H9 (cell line): ENCODE data around the gene PRF1. TPM values are rescaled to one million over a fixed set of nuclear protein-coding genes. Genes with fewer than 3 reads are reported as not detected.

ENCODE experiments used
- DNase-seq: peaks from one replicate; pipeline ENCODE4 v3.0.0-alpha.2; 2017
- H2AFZ ChIP-seq: one replicate; pipeline ENCODE4 v1.6.1; 2013; ENCODE audit warnings: mild to moderate bottlenecking, low read length, control low read depth, moderate library complexity
- H2AK5ac ChIP-seq: 2 replicates; pipeline ENCODE4 v1.6.1; 2013; ENCODE audit warnings: low read length, control low read depth, mixed read lengths; ENCODE audit not compliant: insufficient read length
- H2BK120ac ChIP-seq: one replicate; pipeline ENCODE4 v1.6.1; 2013; ENCODE audit warnings: low read depth, mild to moderate bottlenecking, low read length, control low read depth, inconsistent platforms; ENCODE audit not compliant: poor library complexity, severe bottlenecking
- H2BK12ac ChIP-seq: 2 replicates; pipeline ENCODE4 v1.6.1; 2013; ENCODE audit warnings: low read length, control low read depth, mixed read lengths, low read depth; ENCODE audit not compliant: insufficient read length
- H2BK15ac ChIP-seq: 2 replicates; pipeline ENCODE4 v1.6.1; 2013; ENCODE audit warnings: low read depth, low read length, control low read depth
- H2BK20ac ChIP-seq: one replicate; pipeline ENCODE4 v1.6.1; 2013; ENCODE audit warnings: low read depth, mild to moderate bottlenecking, low read length, control low read depth, inconsistent platforms; ENCODE audit not compliant: poor library complexity, severe bottlenecking
- H2BK5ac ChIP-seq: 2 replicates; pipeline ENCODE4 v1.6.1; 2013; ENCODE audit warnings: low read length, control low read depth, mixed read lengths; ENCODE audit not compliant: insufficient read length
- H3K14ac ChIP-seq: 2 replicates; pipeline ENCODE4 v1.6.1; 2013; ENCODE audit warnings: low read length, control low read depth; ENCODE audit not compliant: insufficient read depth
- H3K18ac ChIP-seq: 2 replicates; pipeline ENCODE4 v1.6.1; 2013; ENCODE audit warnings: low read depth, mild to moderate bottlenecking, mixed read lengths, low read length, control low read depth; ENCODE audit not compliant: insufficient read length
- H3K23ac ChIP-seq: 2 replicates; pipeline ENCODE4 v1.6.1; 2013; ENCODE audit warnings: low read length, control low read depth, mixed read lengths, low read depth; ENCODE audit not compliant: insufficient read length
- H3K23me2 ChIP-seq: 2 replicates; pipeline ENCODE4 v1.6.1; 2013; ENCODE audit warnings: low read depth, mild to moderate bottlenecking, mixed read lengths, low read length, control low read depth; ENCODE audit not compliant: insufficient read length, poor library complexity, severe bottlenecking
- H3K27ac ChIP-seq: 2 replicates; pipeline ENCODE4 v1.5.1; 2013; ENCODE audit warnings: low read length, control low read depth, mixed read lengths, low read depth; ENCODE audit not compliant: insufficient read length
- H3K27me3 ChIP-seq: 2 replicates; pipeline ENCODE4 v1.6.1; 2013; ENCODE audit warnings: low read length, control low read depth, inconsistent platforms; ENCODE audit not compliant: insufficient read depth
- H3K4ac ChIP-seq: 2 replicates; pipeline ENCODE4 v1.6.1; 2013; ENCODE audit warnings: low read depth, mild to moderate bottlenecking, control low read depth, inconsistent platforms, low read length, moderate library complexity
- H3K4me1 ChIP-seq: 2 replicates; pipeline ENCODE4 v1.6.1; 2013; ENCODE audit warnings: low read length, control low read depth, inconsistent platforms; ENCODE audit not compliant: insufficient read depth
- H3K4me2 ChIP-seq: 2 replicates; pipeline ENCODE4 v1.6.1; 2013; ENCODE audit warnings: low read length, control low read depth, mixed read lengths; ENCODE audit not compliant: insufficient read length, insufficient read depth
- H3K56ac ChIP-seq: 2 replicates; pipeline ENCODE4 v1.6.1; 2013; ENCODE audit warnings: low read depth, mild to moderate bottlenecking, mixed read lengths, low read length, control low read depth; ENCODE audit not compliant: insufficient read length
- H3K79me1 ChIP-seq: 2 replicates; pipeline ENCODE4 v1.6.1; 2013; ENCODE audit warnings: low read depth, mild to moderate bottlenecking, moderate library complexity, low read length, control low read depth, inconsistent platforms; ENCODE audit not compliant: insufficient read depth, poor library complexity, severe bottlenecking
- H3K79me2 ChIP-seq: 2 replicates; pipeline ENCODE4 v1.6.1; 2013; ENCODE audit warnings: low read length, control low read depth, inconsistent platforms; ENCODE audit not compliant: insufficient read depth
- H3K9ac ChIP-seq: 2 replicates; pipeline ENCODE4 v1.6.1; 2013; ENCODE audit warnings: low read length, control low read depth, mixed read lengths; ENCODE audit not compliant: insufficient read length; ENCODE audit errors: extremely low read depth
- H3K9me3 ChIP-seq: one replicate; pipeline ENCODE4 v1.6.1; 2013; ENCODE audit warnings: low read depth, low read length, inconsistent platforms; ENCODE audit not compliant: control insufficient read depth
- H3T11ph ChIP-seq: one replicate; pipeline ENCODE4 v1.6.1; 2013; ENCODE audit warnings: mild to moderate bottlenecking, low read length, control low read depth, inconsistent platforms
- H4K20me1 ChIP-seq: one replicate; pipeline ENCODE4 v1.6.1; 2013; ENCODE audit not compliant: control insufficient read depth, insufficient read length, insufficient read depth
- H4K5ac ChIP-seq: 2 replicates; pipeline ENCODE4 v1.6.1; 2013; ENCODE audit warnings: low read depth, mild to moderate bottlenecking, mixed read lengths, low read length, control low read depth; ENCODE audit not compliant: insufficient read length
- H4K8ac ChIP-seq: replicated peaks from 2 replicates; pipeline ENCODE4 v1.6.1; 2013; ENCODE audit warnings: low read length, control low read depth, mixed read lengths, low read depth; ENCODE audit not compliant: insufficient read length
- H4K91ac ChIP-seq: 2 replicates; pipeline ENCODE4 v1.6.1; 2013; ENCODE audit warnings: low read depth, mild to moderate bottlenecking, moderate library complexity, mixed read lengths, low read length, control low read depth; ENCODE audit not compliant: insufficient read length
- H3K27ac Mint-ChIP-seq, 3 experiments: 2 replicates in 2 of 3; 3 replicates in 1 of 3; pipeline ENCODE4 v1.8.0; 2020 to 2021; ENCODE audit warnings: mixed read lengths in 3 of 3, mild to moderate bottlenecking in 1 of 3, moderate library complexity in 1 of 3
- H3K27me3 Mint-ChIP-seq: 2 replicates; pipeline ENCODE4 v1.8.0; 2021; ENCODE audit warnings: low read depth, mild to moderate bottlenecking, moderate library complexity, mixed read lengths
- H3K36me3 Mint-ChIP-seq, 3 experiments: 2 replicates in 2 of 3; 3 replicates in 1 of 3; pipeline ENCODE4 v1.8.0; 2020 to 2021; ENCODE audit warnings: low read depth in 3 of 3, mixed read lengths in 3 of 3; ENCODE audit not compliant: insufficient read depth in 1 of 3
- H3K4me1 Mint-ChIP-seq, 2 experiments: 2 replicates each; pipeline ENCODE4 v1.8.0; 2020; ENCODE audit warnings: mixed read lengths in 2 of 2
- H3K4me3 Mint-ChIP-seq, 2 experiments: 2 replicates in 1 of 2; 3 replicates in 1 of 2; pipeline ENCODE4 v1.8.0; 2020 to 2021; ENCODE audit warnings: mild to moderate bottlenecking in 2 of 2, mixed read lengths in 2 of 2, moderate library complexity in 1 of 2
- H3K9me3 Mint-ChIP-seq, 2 experiments: 2 replicates in 1 of 2; 3 replicates in 1 of 2; pipeline ENCODE4 v1.8.0; 2020; ENCODE audit warnings: mild to moderate bottlenecking in 2 of 2, mixed read lengths in 2 of 2, moderate library complexity in 1 of 2
- WGBS: extraction: QIAGEN DNeasy Blood & Tissue Kit; methylation state at CpG from one replicate; pipeline ENCODE4 v1.1.7; 2013; ENCODE audit warnings: missing lambda C conversion rate, low lambda C conversion rate, mixed read lengths; ENCODE audit not compliant: insufficient read length; ENCODE audit errors: extremely low coverage; 5-methylcytosine and 5-hydroxymethylcytosine counted together
- long read RNA-seq: library from polyadenylated mRNA; unstranded; transcript quantifications from one replicate; pipeline ENCODE4 v2.0.0, GENCODE V29; 2020
- total RNA-seq: library from RNA; stranded (reverse); gene quantifications from 2 replicates; pipeline ENCODE4 v1.2.1, GENCODE V29; 2021
- TF ChIP-seq, protein P1 (sequence below): fragments of 200-600 bp; sonication (generic); conservative IDR thresholded peaks from 3 replicates; pipeline ENCODE4 v1.8.0; 2021; ENCODE audit warnings: antibody characterized with exemption, mild to moderate bottlenecking

The PRF1 gene
- total RNA-seq = 0.18 TPM in 1 of 2 replicates, not detected in the other
- long read RNA-seq, partial matches to known transcripts = 0 of 5 reads
- long read RNA-seq, other reads (novel, unspliced or antisense) = 1 of 5 reads

- H3K4ac ChIP-seq = no peak within 1 kb of the TSS
Measured at GRCh38 chr10:70602665-70603448, at the start of gene PRF1. PRF1 (minus strand) TSS chr10:70602741; CDS start chr10:70600902, 1,839 bp downstream.

More at GRCh38 chr10:70602665-70603448, at the start of gene PRF1:
- peaks cover 0 to 1% of the 10 kb centered on the region in 2 experiments; a peak in 1 of 5 replicates for H3K9me3 Mint-ChIP-seq
- H3K9me3 ChIP-seq = no peaks in the 10 kb centered on the region
- TF ChIP-seq, protein P1, sequence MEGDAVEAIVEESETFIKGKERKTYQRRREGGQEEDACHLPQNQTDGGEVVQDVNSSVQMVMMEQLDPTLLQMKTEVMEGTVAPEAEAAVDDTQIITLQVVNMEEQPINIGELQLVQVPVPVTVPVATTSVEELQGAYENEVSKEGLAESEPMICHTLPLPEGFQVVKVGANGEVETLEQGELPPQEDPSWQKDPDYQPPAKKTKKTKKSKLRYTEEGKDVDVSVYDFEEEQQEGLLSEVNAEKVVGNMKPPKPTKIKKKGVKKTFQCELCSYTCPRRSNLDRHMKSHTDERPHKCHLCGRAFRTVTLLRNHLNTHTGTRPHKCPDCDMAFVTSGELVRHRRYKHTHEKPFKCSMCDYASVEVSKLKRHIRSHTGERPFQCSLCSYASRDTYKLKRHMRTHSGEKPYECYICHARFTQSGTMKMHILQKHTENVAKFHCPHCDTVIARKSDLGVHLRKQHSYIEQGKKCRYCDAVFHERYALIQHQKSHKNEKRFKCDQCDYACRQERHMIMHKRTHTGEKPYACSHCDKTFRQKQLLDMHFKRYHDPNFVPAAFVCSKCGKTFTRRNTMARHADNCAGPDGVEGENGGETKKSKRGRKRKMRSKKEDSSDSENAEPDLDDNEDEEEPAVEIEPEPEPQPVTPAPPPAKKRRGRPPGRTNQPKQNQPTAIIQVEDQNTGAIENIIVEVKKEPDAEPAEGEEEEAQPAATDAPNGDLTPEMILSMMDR = no peak
- H3K27me3 Mint-ChIP-seq = no peaks in the 10 kb centered on the region
- H3K18ac ChIP-seq = no peak within 1 kb of the TSS
- no peak within 1 kb of the TSS for H3K56ac ChIP-seq
- H3K4me1 ChIP-seq = no peaks in the 10 kb centered on the region
- H3K27ac ChIP-seq = no peak within 1 kb of the TSS
- no peak within 1 kb of the TSS for H3K4me2 ChIP-seq
- H3K79me1 ChIP-seq = no peaks in the 10 kb centered on the region
- DNase-seq = no peak
- H2AK5ac ChIP-seq = no peak within 1 kb of the TSS
- no peak within 1 kb of the TSS for H2BK12ac ChIP-seq
- no peak within 1 kb of the TSS for H4K5ac ChIP-seq
- peaks cover 3% of the 10 kb centered on the region for H4K20me1 ChIP-seq
- no peak within 1 kb of the TSS for H2BK120ac ChIP-seq
- H3K27me3 ChIP-seq = no peaks in the 10 kb centered on the region
- no peak within 1 kb of the TSS for H3K4me3 Mint-ChIP-seq
- H3K79me2 ChIP-seq = no peaks in the 10 kb centered on the region
- no peak within 1 kb of the TSS for H2BK15ac ChIP-seq
- no CpG with 5 or more reads among the region's 21 CpGs for WGBS
- no peak within 1 kb of the TSS for H2BK20ac ChIP-seq
- H3K27ac Mint-ChIP-seq = no peak within 1 kb of the TSS
- no peak within 1 kb of the TSS for H2AFZ ChIP-seq
- H3K14ac ChIP-seq = no peak within 1 kb of the TSS
- no peak within 1 kb of the TSS for H2BK5ac ChIP-seq
- no peaks in the 10 kb centered on the region; a peak in 1 of 7 replicates for H3K36me3 Mint-ChIP-seq
- no peak within 1 kb of the TSS for H3K9ac ChIP-seq
- H4K8ac ChIP-seq = no peak within 1 kb of the TSS
- H3K4me1 Mint-ChIP-seq = no peaks in the 10 kb centered on the region; a peak in 1 of 4 replicates
- no peak within 1 kb of the TSS for H3K23ac ChIP-seq
- H3T11ph ChIP-seq = no peak within 1 kb of the TSS
- no peak within 1 kb of the TSS for H4K91ac ChIP-seq
- H3K23me2 ChIP-seq = no peaks in the 10 kb centered on the region
